ENCODE results near the gene TMPRSS12.

DNA sequence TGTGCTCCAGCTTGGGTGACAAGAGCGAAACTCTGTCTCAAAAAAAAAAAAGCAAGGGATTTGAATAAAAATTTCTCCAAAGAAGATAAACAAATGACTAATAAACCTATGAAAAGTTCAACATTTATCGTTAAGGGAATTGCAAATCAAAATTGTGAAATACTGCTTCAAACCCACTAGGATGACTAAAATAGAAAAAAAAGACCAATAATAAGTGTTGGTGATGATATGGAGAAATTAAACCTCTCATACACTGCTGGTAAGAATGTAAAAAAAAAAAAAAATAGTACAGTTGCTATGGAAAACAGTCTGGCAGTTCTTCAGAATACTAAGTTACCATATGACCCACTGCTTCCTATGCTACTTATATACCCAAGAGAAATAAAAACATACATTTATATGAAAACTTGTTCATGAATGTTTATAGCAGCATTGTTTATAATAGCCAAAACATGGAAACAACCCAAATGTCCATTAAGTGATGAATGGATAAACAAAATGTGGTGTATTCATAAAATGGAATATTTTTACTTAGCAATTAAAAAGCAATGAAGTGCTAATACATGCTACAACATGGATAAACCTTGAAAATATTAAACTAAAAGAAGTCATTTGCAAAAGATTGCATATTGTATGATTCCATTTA, 39.4 kb upstream of the TMPRSS12 start:
- TF ChIP-seq TAF1 (IDR thresholded peaks at IDR 0.05; ENCODE audit: low read depth, low read length) (no peak), POLR2AphosphoS5 (IDR thresholded peaks at IDR 0.05; ENCODE audit: low read depth, low read length) (no peak), POLR2A (IDR thresholded peaks at IDR 0.05; ENCODE audit: low read depth, low read length) (no peak), SPI1 (IDR thresholded peaks at IDR 0.05; ENCODE audit: low read depth, low read length) (no peak)
